Endothelial cell of umbilical vein (primary cell): ENCODE data around the gene LINC01488.

ENCODE experiments used
- FOS ChIP-seq: IDR thresholded peaks from 2 replicates; pipeline ENCODE4 v1.6.1; 2011; ENCODE audit warnings: mild to moderate bottlenecking, low read length, moderate library complexity, borderline replicate concordance; ENCODE audit not compliant: insufficient read depth
- JUN ChIP-seq: IDR thresholded peaks from 2 replicates; pipeline ENCODE4 v1.6.1; 2011; ENCODE audit warnings: borderline replicate concordance, low read depth; ENCODE audit not compliant: insufficient read length, insufficient read depth

GRCh38 chr11:69504576-69505335 lies 23.3 kb downstream of the LINC01488 start:
- TF ChIP-seq JUN (no peak), FOS (no peak)
